CD14-positive monocyte (primary cell): ENCODE results near the gene CYSTM1. TPM values are rescaled to one million over a fixed set of nuclear protein-coding genes. Genes with fewer than 3 reads are reported as not detected.

Experiments
- DNase-seq, 3 donors: peaks; one replicate each; pipeline ENCODE4 v3.0.0-alpha.2; 2011 to 2022
- H2AFZ ChIP-seq: 2 replicates; pipeline ENCODE4 v1.6.0; 2012; ENCODE audit warnings: mild to moderate bottlenecking, low read depth, low read length, inconsistent platforms; ENCODE audit not compliant: insufficient read depth, poor library complexity, severe bottlenecking
- H3K27ac ChIP-seq, 2 donors: 1 replicate in 1 of 2; 2 replicates in 1 of 2; pipeline ENCODE4 v1.5.1; 2012 to 2013; ENCODE audit warnings: low read length in 2 of 2, control low read depth in 1 of 2, inconsistent platforms in 1 of 2, low read depth in 1 of 2, mild to moderate bottlenecking in 1 of 2
- H3K27me3 ChIP-seq, 2 donors: one replicate each; pipeline versions ENCODE4 v1.6.0 to v1.6.1; 2011 to 2013; ENCODE audit warnings: low read length in 2 of 2; ENCODE audit not compliant: control insufficient read depth in 2 of 2, insufficient read depth in 2 of 2
- H3K36me3 ChIP-seq, 2 donors: replicated peaks in 1 of 2; 1 replicate in 1 of 2; 2 replicates in 1 of 2; pipeline versions ENCODE4 v1.5.1 to v1.6.1; 2012 to 2013; ENCODE audit warnings: low read length in 2 of 2, control low read depth in 1 of 2, inconsistent platforms in 1 of 2, mild to moderate bottlenecking in 1 of 2; ENCODE audit not compliant: insufficient read depth in 2 of 2, control insufficient read depth in 1 of 2
- H3K4me1 ChIP-seq, 2 donors: 1 replicate in 1 of 2; 2 replicates in 1 of 2; pipeline versions ENCODE4 v1.5.1 to v1.6.1; 2012 to 2013; ENCODE audit warnings: low read length in 2 of 2, control low read depth in 1 of 2, inconsistent platforms in 1 of 2, mild to moderate bottlenecking in 1 of 2, moderate library complexity in 1 of 2; ENCODE audit not compliant: insufficient read depth in 2 of 2, control insufficient read depth in 1 of 2
- H3K4me2 ChIP-seq: replicated peaks from 2 replicates; pipeline ENCODE3; 2012; ENCODE audit warnings: low read length, moderate library complexity, mild to moderate bottlenecking; ENCODE audit not compliant: poor library complexity, severe bottlenecking; ENCODE audit errors: extremely low read depth
- H3K4me3 ChIP-seq, 3 experiments: fragments of 200-600 bp in 1 of 3; sonication (generic) in 1 of 3; replicated peaks in 1 of 3; 1 replicate in 2 of 3; 2 replicates in 1 of 3; pipeline ENCODE4 v1.5.1; 2011 to 2013; ENCODE audit warnings: low read length in 3 of 3, mild to moderate bottlenecking in 3 of 3, control low read depth in 2 of 3, low read depth in 2 of 3, inconsistent platforms in 1 of 3, moderate library complexity in 1 of 3
- H3K79me2 ChIP-seq: 2 replicates; pipeline ENCODE4 v1.6.0; 2012; ENCODE audit warnings: mild to moderate bottlenecking, control low read depth, inconsistent platforms, low read length, moderate library complexity; ENCODE audit not compliant: insufficient read depth
- H3K9ac ChIP-seq: 2 replicates; pipeline ENCODE4 v1.6.0; 2017; ENCODE audit warnings: low read length, mild to moderate bottlenecking; ENCODE audit not compliant: insufficient read depth, poor library complexity, severe bottlenecking
- H3K9me3 ChIP-seq, 2 donors: replicated peaks in 1 of 2; 1 replicate in 1 of 2; 2 replicates in 1 of 2; pipeline versions ENCODE4 v1.5.1 to v1.6.1; 2012 to 2013; ENCODE audit warnings: low read length in 2 of 2, control low read depth in 1 of 2; ENCODE audit not compliant: control insufficient read depth in 1 of 2, insufficient read depth in 1 of 2
- H4K20me1 ChIP-seq: 2 replicates; pipeline ENCODE4 v1.6.0; 2012; ENCODE audit warnings: mild to moderate bottlenecking, low read length, control low read depth, moderate library complexity; ENCODE audit not compliant: insufficient read depth
- H3K27ac Mint-ChIP-seq, 7 donors: one replicate each; pipeline ENCODE4 v1.8.0; 2020; ENCODE audit warnings: mild to moderate bottlenecking in 7 of 7, mixed read lengths in 7 of 7, moderate library complexity in 6 of 7, inconsistent platforms in 2 of 7
- H3K27me3 Mint-ChIP-seq, 3 donors: one replicate each; pipeline ENCODE4 v1.8.0; 2021 to 2022; ENCODE audit warnings: low read depth in 3 of 3, mild to moderate bottlenecking in 3 of 3, mixed read lengths in 3 of 3, moderate library complexity in 3 of 3, inconsistent platforms in 1 of 3
- H3K36me3 Mint-ChIP-seq, 2 donors: one replicate each; pipeline ENCODE4 v1.8.0; 2020; ENCODE audit warnings: mixed read lengths in 2 of 2, inconsistent platforms in 1 of 2, mild to moderate bottlenecking in 1 of 2
- H3K4me1 Mint-ChIP-seq: one replicate; pipeline ENCODE4 v1.8.0; 2020; ENCODE audit warnings: mild to moderate bottlenecking, mixed read lengths
- H3K4me3 Mint-ChIP-seq, 2 donors: one replicate each; pipeline ENCODE4 v1.8.0; 2020; ENCODE audit warnings: mild to moderate bottlenecking in 2 of 2, mixed read lengths in 2 of 2, moderate library complexity in 1 of 2
- H3K9me3 Mint-ChIP-seq, 7 donors: one replicate each; pipeline ENCODE4 v1.8.0; 2020 to 2022; ENCODE audit warnings: mixed read lengths in 7 of 7, mild to moderate bottlenecking in 6 of 7, moderate library complexity in 6 of 7, inconsistent platforms in 2 of 7
- CTCF ChIP-seq: fragments of 200-600 bp; IDR thresholded peaks from one replicate; pipeline ENCODE4 v1.8.0; 2022; ENCODE audit warnings: antibody characterized with exemption, mild to moderate bottlenecking
- WGBS: methylation state at CpG from one replicate; pipeline ENCODE4 v1.1.5; 2013; ENCODE audit warnings: missing lambda C conversion rate; ENCODE audit not compliant: insufficient coverage; 5-methylcytosine and 5-hydroxymethylcytosine counted together
- intact Hi-C, 2 donors: fragments of 100-400 bp; cut with micrococcal nuclease; formaldehyde crosslinking; loops; one replicate each; pipeline versions ENCODE4 v1.15.0 to v1.15.1; 2023
- polyA plus RNA-seq, 3 donors: library from polyadenylated mRNA; depleted of rRNA in 1 of 3; unstranded in 2 of 3; stranded (reverse) in 1 of 3; fragments of 300-500 nt in 2 of 3; fragments of >200 nt in 1 of 3; fragmentation: Illumina TruSeq in 2 of 3; gene quantifications; 1 replicate in 2 of 3; 2 replicates in 1 of 3; pipeline ENCODE4 v1.2.3, GENCODE V29; 2012 to 2021

Gene CYSTM1
- polyA plus RNA-seq, 3 donors: 14.0 to 40.0 (median 36.7) TPM

- intact Hi-C loops: loop anchor here in 1 of 2 donors (5.0 kb wide), 1 partner anchor 36 kb away; no protein-coding TSS in a partner anchor
- Histone ChIP-seq H3K79me2 (no peaks in the 10 kb centered on the region), H3K27ac (no peak overlapping the region), H4K20me1 (no peaks in the 10 kb centered on the region), H3K9ac (no peak overlapping the region), H3K9me3 (no peaks in the 10 kb centered on the region), H3K4me3 (no peak overlapping the region), H3K36me3 (no peaks in the 10 kb centered on the region), H3K4me1 (peaks cover 24 to 46% of the 10 kb centered on the region in 2 donors), H3K27me3 (peaks cover 0 to under 1% of the 10 kb centered on the region in 2 donors), H3K4me2 (no peak overlapping the region), H2AFZ (no peak overlapping the region)
- DNase-seq: no peak
- H3K9me3 Mint-ChIP-seq: peaks cover 0 to 3% (median 0%) of the 10 kb centered on the region in 7 donors
- TF ChIP-seq CTCF: no peak
- H3K27me3 Mint-ChIP-seq: peaks cover 2 to 10% (median 6%) of the 10 kb centered on the region in 3 donors
- peaks cover 7 to 16% of the 10 kb centered on the region in 2 donors for H3K36me3 Mint-ChIP-seq
- H3K4me1 Mint-ChIP-seq: peaks cover 48% of the 10 kb centered on the region
- no CpG with 5 or more reads among the region's 3 CpGs for WGBS
- no peak overlapping the region for H3K4me3 Mint-ChIP-seq
- H3K27ac Mint-ChIP-seq: peak overlapping the region in 1 of 7 donors; percentile 31
Observed at GRCh38 chr5:140223567-140223966, 48.6 kb downstream of the CYSTM1 start.

- TF ChIP-seq CTCF: no peak
- H3K9me3 ChIP-seq: no peaks in the 10 kb centered on the region
- intact Hi-C loops: loop anchor here in 1 of 2 donors (5.0 kb wide), 1 partner anchor 37 kb away; no protein-coding TSS in a partner anchor
- 94% methylated on average over 3 of the region's 3 CpGs for WGBS
- no peak overlapping the region for H3K4me2 ChIP-seq
- Mint-ChIP-seq H3K36me3 (peaks cover 3 to 11% of the 10 kb centered on the region in 2 donors), H3K9me3 (peaks cover 0 to 3% (median 0%) of the 10 kb centered on the region in 7 donors), H3K4me3 (no peak overlapping the region), H3K27ac (no peak overlapping the region), H3K4me1 (peaks cover 41% of the 10 kb centered on the region), H3K27me3 (peaks cover 2 to 10% (median 6%) of the 10 kb centered on the region in 3 donors)
- no peaks in the 10 kb centered on the region for H3K36me3 ChIP-seq
- peaks cover 23 to 36% of the 10 kb centered on the region in 2 donors for H3K4me1 ChIP-seq
- DNase-seq: no peak
- no peak overlapping the region for H2AFZ ChIP-seq
- H3K4me3 ChIP-seq: no peak overlapping the region
- no peak overlapping the region for H3K9ac ChIP-seq
- no peaks in the 10 kb centered on the region for H4K20me1 ChIP-seq
- H3K27me3 ChIP-seq: no peaks in the 10 kb centered on the region
- H3K27ac ChIP-seq: no peak overlapping the region
- no peaks in the 10 kb centered on the region for H3K79me2 ChIP-seq
Observed at GRCh38 chr5:140224658-140225057, 49.7 kb downstream of the CYSTM1 start.
